GM12872 (cell line): ENCODE results near the gene TMEM181.

Source experiments
- CTCF ChIP-seq: IDR thresholded peaks from 3 replicates; pipeline ENCODE4 v1.5.1; 2011; ENCODE audit warnings: low read depth, mild to moderate bottlenecking, low read length, moderate library complexity; ENCODE audit not compliant: insufficient read depth

Gene TMEM181, protein sequence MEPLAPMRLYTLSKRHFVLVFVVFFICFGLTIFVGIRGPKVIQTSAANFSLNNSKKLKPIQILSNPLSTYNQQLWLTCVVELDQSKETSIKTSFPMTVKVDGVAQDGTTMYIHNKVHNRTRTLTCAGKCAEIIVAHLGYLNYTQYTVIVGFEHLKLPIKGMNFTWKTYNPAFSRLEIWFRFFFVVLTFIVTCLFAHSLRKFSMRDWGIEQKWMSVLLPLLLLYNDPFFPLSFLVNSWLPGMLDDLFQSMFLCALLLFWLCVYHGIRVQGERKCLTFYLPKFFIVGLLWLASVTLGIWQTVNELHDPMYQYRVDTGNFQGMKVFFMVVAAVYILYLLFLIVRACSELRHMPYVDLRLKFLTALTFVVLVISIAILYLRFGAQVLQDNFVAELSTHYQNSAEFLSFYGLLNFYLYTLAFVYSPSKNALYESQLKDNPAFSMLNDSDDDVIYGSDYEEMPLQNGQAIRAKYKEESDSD

GRCh38 chr6:158559895-158560835 is at the start of gene TMEM181:
Gene TMEM181 (plus strand): TSS chr6:158560091. CDS start chr6:158560225, 134 bp downstream.
- no peak for TF ChIP-seq CTCF

GRCh38 chr6:158512809-158513208 is 47.1 kb upstream of the TMEM181 start:
- TF ChIP-seq CTCF, result no peak

GRCh38 chr6:158514176-158514575 is 45.7 kb upstream of the TMEM181 start:
- TF ChIP-seq CTCF, result no peak

DNA sequence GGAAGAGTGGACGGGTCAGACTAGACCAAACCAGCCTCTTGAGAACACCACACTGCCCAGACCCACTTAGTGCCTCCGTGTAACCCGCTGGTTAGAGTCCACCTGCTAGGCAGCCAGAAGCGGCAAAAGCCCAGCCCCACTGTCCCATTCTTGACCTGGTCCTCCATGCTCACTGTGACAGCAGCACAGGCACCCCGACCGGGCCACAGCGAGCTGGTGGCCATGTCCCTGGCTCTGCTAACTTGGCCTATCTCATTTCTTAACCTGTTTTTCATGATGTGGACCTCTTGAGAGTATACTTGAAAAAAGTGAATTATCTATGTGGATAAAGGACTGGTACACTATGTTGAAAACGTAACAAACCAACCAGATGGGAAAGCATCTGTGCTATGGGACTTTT is 44.9 kb upstream of the TMEM181 start:
- no peak for TF ChIP-seq CTCF

- no peak for TF ChIP-seq CTCF
Observed at GRCh38 chr6:158516098-158516497, 43.8 kb upstream of the TMEM181 start.

GRCh38 chr6:158517038-158517437 is 42.9 kb upstream of the TMEM181 start:
- no peak for TF ChIP-seq CTCF

DNA sequence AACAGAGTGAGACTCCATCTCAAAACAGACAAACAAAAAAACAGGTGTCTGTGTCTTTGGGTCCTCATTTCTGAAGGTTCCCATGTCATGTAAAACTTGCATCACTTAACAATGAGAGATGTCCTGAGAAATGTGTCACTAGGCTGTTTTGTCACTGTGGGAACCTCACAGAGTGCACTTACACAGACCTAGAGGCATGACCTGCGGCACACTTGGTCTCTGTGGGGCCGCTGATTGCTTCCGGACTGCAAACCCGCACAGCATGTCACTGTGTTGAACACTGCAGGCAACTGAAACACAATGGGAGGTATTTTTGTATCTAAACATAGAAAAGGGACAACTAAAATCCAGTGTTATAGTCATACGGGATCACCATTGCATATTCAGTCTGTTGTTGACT is 42.3 kb upstream of the TMEM181 start:
- TF ChIP-seq CTCF, result no peak
